ENCODE results near the gene HP. TPM values are rescaled to one million over a fixed set of nuclear protein-coding genes. Genes with fewer than 3 reads are reported as not detected.

Gene HP
- total RNA-seq, 1 experiment from 2014 or later: not detected

GRCh38 chr16:72107371-72107770 is 53.1 kb downstream of the HP start:
- Histone ChIP-seq H4K20me1 (ENCODE audit: low read length) (no peaks in the 10 kb centered on the region), H3K9ac (ENCODE audit: low read length) (no peak overlapping the region), H3K79me2 (ENCODE audit: low read length) (no peaks in the 10 kb centered on the region), H2AFZ (ENCODE audit: low read length) (no peak overlapping the region), H3K36me3 (ENCODE audit: low read depth, low read length) (peaks cover 12% of the 10 kb centered on the region; the same call in 1 of the 2 replicates), H3K27me3 (ENCODE audit: low read length) (no peaks in the 10 kb centered on the region), H3K9me3 (ENCODE audit: low read length) (no peaks in the 10 kb centered on the region), H3K4me1 (ENCODE audit: insufficient read depth, low read length) (no peaks in the 10 kb centered on the region), H3K27ac (ENCODE audit: low read length) (no peak overlapping the region), H3F3A (ENCODE audit: low read length, unreplicated experiment) (no peaks in the 10 kb centered on the region), H3K4me3 (ENCODE audit: low read length) (no peak overlapping the region), H3K4me2 (ENCODE audit: low read length) (no peak overlapping the region), H3K9me2 (replicated peaks; ENCODE audit: low read length) (no peaks in the 10 kb centered on the region)
- POLR2A ChIA-PET (ENCODE audit: unreplicated experiment): no interaction called here
- TF ChIP-seq EZH2phosphoT487 (IDR thresholded peaks at IDR 0.05; ENCODE audit: borderline replicate concordance, low read length) (no peak), EZH2 (IDR thresholded peaks at IDR 0.05; ENCODE audit: low read length, unreplicated experiment) (no peak), CTCF (conservative IDR thresholded peaks at IDR 0.05; ENCODE audit: low read depth, low read length) (no peak)
- intact Hi-C loops (cut with micrococcal nuclease): no loop called here
- DNase-seq: no peak
- ATAC-seq: no peak
- no TSS peak for BruUV-seq (replicated peaks)
- CTCF ChIA-PET: no interaction called here

- Histone ChIP-seq H3F3A (ENCODE audit: low read length, unreplicated experiment) (no peaks in the 10 kb centered on the region), H3K9me3 (ENCODE audit: low read length) (no peaks in the 10 kb centered on the region), H4K20me1 (ENCODE audit: low read length) (no peaks in the 10 kb centered on the region), H3K27me3 (ENCODE audit: low read length) (no peaks in the 10 kb centered on the region), H3K4me2 (ENCODE audit: low read length) (no peak overlapping the region), H3K36me3 (ENCODE audit: low read depth, low read length) (peaks cover 7% of the 10 kb centered on the region; the same call in 1 of the 2 replicates), H2AFZ (ENCODE audit: low read length) (no peak overlapping the region), H3K79me2 (ENCODE audit: low read length) (no peaks in the 10 kb centered on the region), H3K4me1 (ENCODE audit: insufficient read depth, low read length) (no peaks in the 10 kb centered on the region), H3K9ac (ENCODE audit: low read length) (no peak overlapping the region), H3K9me2 (replicated peaks; ENCODE audit: low read length) (no peaks in the 10 kb centered on the region), H3K27ac (ENCODE audit: low read length) (no peak overlapping the region), H3K4me3 (ENCODE audit: low read length) (no peak overlapping the region)
- ChIA-PET POLR2A (ENCODE audit: unreplicated experiment) (no interaction called here), CTCF (no interaction called here)
- TF ChIP-seq EZH2 (IDR thresholded peaks at IDR 0.05; ENCODE audit: low read length, unreplicated experiment): no peak
- TF ChIP-seq EZH2phosphoT487 (IDR thresholded peaks at IDR 0.05; ENCODE audit: borderline replicate concordance, low read length): no peak
- TF ChIP-seq CTCF (conservative IDR thresholded peaks at IDR 0.05; ENCODE audit: low read depth, low read length): no peak
- no peak for ATAC-seq
- DNase-seq: no peak
- intact Hi-C loops (cut with micrococcal nuclease): no loop called here
- no TSS peak for BruUV-seq (replicated peaks)
Observed at GRCh38 chr16:72108353-72109102, 54.2 kb downstream of the HP start.

GRCh38 chr16:72109300-72109699 is 55.0 kb downstream of the HP start:
- H3K4me3 ChIP-seq (ENCODE audit: low read length): no peak overlapping the region
- no peak overlapping the region for H3K27ac ChIP-seq (ENCODE audit: low read length)
- H2AFZ ChIP-seq (ENCODE audit: low read length): no peak overlapping the region
- H3K4me1 ChIP-seq (ENCODE audit: insufficient read depth, low read length): no peaks in the 10 kb centered on the region
- H4K20me1 ChIP-seq (ENCODE audit: low read length): no peaks in the 10 kb centered on the region
- peaks cover 5% of the 10 kb centered on the region; the same call in 1 of the 2 replicates for H3K36me3 ChIP-seq (ENCODE audit: low read depth, low read length)
- no peaks in the 10 kb centered on the region for H3K9me3 ChIP-seq (ENCODE audit: low read length)
- no peaks in the 10 kb centered on the region for H3F3A ChIP-seq (ENCODE audit: low read length, unreplicated experiment)
- H3K4me2 ChIP-seq (ENCODE audit: low read length): no peak overlapping the region
- POLR2A ChIA-PET (ENCODE audit: unreplicated experiment): no interaction called here
- intact Hi-C loops (cut with micrococcal nuclease): no loop called here
- BruUV-seq (replicated peaks): no TSS peak
- H3K27me3 ChIP-seq (ENCODE audit: low read length): no peaks in the 10 kb centered on the region
- TF ChIP-seq EZH2 (IDR thresholded peaks at IDR 0.05; ENCODE audit: low read length, unreplicated experiment) (no peak), EZH2phosphoT487 (IDR thresholded peaks at IDR 0.05; ENCODE audit: borderline replicate concordance, low read length) (no peak), CTCF (conservative IDR thresholded peaks at IDR 0.05; ENCODE audit: low read depth, low read length) (no peak)
- no peaks in the 10 kb centered on the region for H3K9me2 ChIP-seq (replicated peaks; ENCODE audit: low read length)
- CTCF ChIA-PET: no interaction called here
- DNase-seq (no peak), ATAC-seq (no peak)
- H3K79me2 ChIP-seq (ENCODE audit: low read length): no peaks in the 10 kb centered on the region
- H3K9ac ChIP-seq (ENCODE audit: low read length): no peak overlapping the region

Data from PC-3 (cell line).